ENCODE data around the gene CTSD.

The CTSD gene

GRCh38 chr11:1732418-1733008, 31.2 kb downstream of the CTSD start:
- in situ Hi-C loops (cut with MboI; ENCODE audit: low sequenced_read_pairs), result no loop called here

DNA sequence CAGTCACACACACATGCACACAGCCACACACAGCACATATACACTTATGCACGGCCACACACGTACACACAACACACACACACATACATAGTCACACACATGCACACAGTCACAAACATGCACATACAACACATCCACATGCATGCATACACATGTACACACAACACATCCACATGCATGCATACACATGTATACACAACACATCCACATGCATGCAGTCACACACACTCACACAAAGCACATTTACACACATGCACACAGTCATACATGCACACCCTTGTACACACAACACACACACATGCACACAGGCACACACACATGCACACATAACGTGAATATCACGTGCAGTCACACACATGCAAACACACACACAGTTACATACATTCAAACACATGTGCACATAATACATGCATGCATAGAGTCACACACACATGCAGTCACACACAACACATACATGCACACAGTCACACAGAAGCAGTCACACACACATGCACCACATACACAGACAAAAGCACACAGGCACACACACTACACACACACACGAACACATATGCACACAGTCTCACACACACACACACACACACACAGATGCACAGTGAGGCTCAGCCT, 32.2 kb downstream of the CTSD start:
- in situ Hi-C loops (cut with MboI; ENCODE audit: low sequenced_read_pairs), result no loop called here

- in situ Hi-C loops (cut with MboI; ENCODE audit: low sequenced_read_pairs), result no loop called here
Measured at GRCh38 chr11:1730059-1730629, 33.6 kb downstream of the CTSD start.

DNA sequence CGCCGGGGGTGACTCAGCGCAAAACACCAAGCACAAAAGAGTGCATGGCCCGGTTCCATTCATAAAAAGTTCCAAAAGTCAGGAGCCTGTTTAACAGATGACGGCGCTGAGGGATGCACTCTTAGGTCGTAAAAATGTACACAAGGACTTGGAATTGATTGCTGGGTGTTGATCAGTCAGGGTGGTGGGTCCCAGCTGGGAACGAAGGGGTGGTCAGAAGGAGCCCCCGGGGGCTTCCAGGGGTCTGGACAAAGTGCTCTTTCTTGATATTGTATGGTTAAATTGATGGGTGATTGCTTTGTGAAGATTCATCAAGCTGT, 34.1 kb downstream of the CTSD start:
- in situ Hi-C loops (cut with MboI; ENCODE audit: low sequenced_read_pairs), result no loop called here

- in situ Hi-C loops (cut with MboI; ENCODE audit: low sequenced_read_pairs), result no loop called here
Measured at GRCh38 chr11:1728931-1729691, 34.6 kb downstream of the CTSD start.

GRCh38 chr11:1728301-1728700, 35.4 kb downstream of the CTSD start:
- in situ Hi-C loops (cut with MboI; ENCODE audit: low sequenced_read_pairs), result no loop called here

DNA sequence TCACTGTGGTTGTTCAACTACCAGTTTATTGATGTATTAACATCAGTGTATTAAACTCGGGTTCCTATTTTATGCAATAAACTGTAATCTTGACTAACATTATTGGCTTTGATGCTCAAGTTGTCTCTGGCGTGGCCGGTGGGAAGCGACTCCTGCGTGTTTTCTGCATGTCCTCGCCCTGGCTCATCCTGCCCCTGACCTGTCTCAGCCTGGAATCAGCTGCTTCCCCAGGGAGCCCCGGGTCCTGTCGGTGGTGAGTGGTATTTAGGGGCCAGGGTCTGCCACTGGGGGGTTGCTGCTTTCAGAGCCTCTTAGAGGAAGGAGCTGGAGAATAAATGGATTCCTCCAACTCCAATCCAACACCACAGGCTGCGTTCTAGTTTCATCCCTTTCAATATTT, 35.9 kb downstream of the CTSD start:
- in situ Hi-C loops (cut with MboI; ENCODE audit: low sequenced_read_pairs), result no loop called here

DNA sequence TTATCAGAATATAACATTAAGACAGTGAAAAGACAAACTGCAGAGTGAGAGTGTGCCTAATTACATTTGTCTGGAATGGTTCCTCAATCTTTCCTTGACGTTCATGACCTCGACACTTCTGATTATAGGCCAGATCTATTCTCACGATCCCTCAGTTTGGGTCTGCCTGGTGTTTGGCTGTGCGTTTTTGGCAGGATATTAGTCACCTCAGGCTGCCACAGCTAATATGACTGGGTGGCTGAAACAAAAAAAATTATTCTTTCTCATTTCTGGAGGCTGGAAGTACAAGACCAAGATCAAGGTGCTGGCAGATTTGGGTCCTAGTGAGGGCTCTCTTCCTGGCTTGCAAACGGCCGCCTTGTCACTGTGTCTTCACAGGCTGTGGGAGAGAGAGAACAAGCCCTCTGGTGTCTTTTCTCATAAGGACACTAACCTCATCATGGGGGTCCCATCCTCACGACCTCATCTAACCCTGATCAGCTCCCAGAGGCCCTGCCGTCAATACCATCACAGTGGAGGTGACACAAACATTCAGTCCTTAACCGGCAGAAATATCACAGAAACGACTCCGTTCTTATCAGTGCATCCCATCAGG, 36.5 kb downstream of the CTSD start:
- in situ Hi-C loops (cut with MboI; ENCODE audit: low sequenced_read_pairs), result no loop called here

- in situ Hi-C loops (cut with MboI; ENCODE audit: low sequenced_read_pairs), result no loop called here
Measured at GRCh38 chr11:1719781-1720180, 43.9 kb downstream of the CTSD start.

DNA sequence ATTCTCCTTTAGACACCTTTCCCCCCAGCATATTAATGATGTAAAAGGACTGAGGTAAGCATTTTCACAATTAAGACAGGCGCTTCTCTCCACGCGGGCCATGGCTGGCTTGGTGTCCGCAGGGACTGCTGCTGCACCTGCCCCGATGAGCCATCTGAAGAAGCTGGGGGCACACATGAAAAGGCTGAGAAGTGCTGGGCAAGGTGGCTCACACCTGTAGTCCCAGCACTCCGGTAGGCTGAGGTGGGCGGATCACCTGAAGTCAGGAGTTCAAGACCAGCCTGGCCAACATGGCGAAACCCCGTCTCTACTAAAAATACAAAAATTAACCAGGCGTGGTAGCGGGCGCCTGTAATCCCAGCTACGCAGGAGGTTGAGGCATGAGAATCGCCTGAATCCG, 45.4 kb downstream of the CTSD start:
- in situ Hi-C loops (cut with MboI; ENCODE audit: low sequenced_read_pairs), result no loop called here

- in situ Hi-C loops (cut with MboI; ENCODE audit: low sequenced_read_pairs), result no loop called here
Measured at GRCh38 chr11:1717745-1718144, 46.0 kb downstream of the CTSD start.

GRCh38 chr11:1714908-1715885, 48.5 kb downstream of the CTSD start:
- in situ Hi-C loops (cut with MboI; ENCODE audit: low sequenced_read_pairs), result no loop called here

- in situ Hi-C loops (cut with MboI; ENCODE audit: low sequenced_read_pairs), result no loop called here
Measured at GRCh38 chr11:1708716-1709115, 55.0 kb downstream of the CTSD start.

DNA sequence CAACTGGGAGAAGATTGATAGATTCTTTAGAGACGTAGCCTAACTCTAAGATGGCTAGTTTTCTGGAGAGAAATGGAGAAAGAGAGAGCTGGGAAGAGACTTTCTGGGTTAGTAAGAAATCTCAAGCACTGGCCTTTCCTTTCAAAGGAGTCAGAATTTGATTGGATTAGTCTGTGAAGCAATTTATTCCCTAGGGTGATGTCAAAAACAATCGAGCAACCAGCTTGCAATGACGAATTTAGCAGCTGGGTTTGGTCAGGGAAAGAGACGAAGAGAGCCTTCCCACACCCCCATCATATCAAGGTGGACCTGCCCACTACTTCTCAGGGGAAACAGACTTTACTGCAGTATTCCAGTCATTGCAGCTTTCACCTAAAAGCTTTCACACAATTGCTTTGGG, 56.0 kb downstream of the CTSD start:
- in situ Hi-C loops (cut with MboI; ENCODE audit: low sequenced_read_pairs), result no loop called here

GRCh38 chr11:1706634-1707400, 56.9 kb downstream of the CTSD start:
- in situ Hi-C loops (cut with MboI; ENCODE audit: low sequenced_read_pairs), result no loop called here

DNA sequence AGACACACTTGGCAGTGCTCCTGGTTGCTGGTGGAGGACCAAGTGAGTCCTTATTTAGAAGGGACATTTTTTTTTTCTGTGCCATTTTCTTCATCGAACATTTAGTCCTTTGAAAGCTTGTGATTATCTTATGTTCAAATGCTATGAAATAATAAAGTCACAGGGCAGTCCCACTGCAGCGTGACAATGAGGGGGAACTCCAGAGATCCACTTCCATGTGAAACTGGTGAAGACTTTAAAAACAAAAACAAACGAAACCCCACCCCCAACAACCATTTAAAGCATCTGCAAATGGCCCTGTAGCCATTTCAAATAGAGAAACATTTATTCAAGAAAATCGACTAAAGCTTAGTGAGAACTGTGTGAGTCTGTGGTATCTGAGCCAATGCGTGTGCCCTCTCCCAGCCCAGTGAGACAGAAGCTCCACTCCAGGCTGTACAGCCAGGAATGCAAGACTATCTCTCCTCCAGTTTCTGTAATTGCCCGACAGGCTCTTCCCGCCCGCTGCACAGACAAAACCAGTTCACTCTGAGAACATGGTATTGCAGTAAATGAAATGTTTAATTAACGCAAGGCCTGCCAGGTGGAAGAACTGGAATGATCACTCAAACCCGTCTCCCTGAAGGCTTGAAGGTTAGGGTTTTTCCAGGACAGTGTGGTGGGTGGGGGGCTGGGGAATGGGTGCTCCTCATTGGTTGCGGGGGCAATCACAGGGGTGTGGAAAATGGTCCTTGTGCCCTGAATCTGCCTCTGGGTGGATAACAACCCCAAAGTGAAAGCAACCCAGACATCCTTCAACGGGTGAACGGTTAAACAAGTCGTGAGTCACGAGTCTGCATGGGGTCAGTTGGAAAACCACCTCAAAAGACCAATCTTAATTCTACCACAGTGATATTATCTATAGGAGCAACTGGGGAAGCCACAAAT, 58.3 kb downstream of the CTSD start:
- in situ Hi-C loops (cut with MboI; ENCODE audit: low sequenced_read_pairs), result no loop called here

GRCh38 chr11:1703146-1703545, 60.6 kb downstream of the CTSD start:
- in situ Hi-C loops (cut with MboI; ENCODE audit: low sequenced_read_pairs), result no loop called here
